ENCODE measurements around the gene HSD17B12.
"Not testable (repeated sequence)": the region's sequence is repeated elsewhere in the genome, so short reads cannot be mapped to it uniquely, and the experiment has no call there.

HSD17B12 gene

DNA sequence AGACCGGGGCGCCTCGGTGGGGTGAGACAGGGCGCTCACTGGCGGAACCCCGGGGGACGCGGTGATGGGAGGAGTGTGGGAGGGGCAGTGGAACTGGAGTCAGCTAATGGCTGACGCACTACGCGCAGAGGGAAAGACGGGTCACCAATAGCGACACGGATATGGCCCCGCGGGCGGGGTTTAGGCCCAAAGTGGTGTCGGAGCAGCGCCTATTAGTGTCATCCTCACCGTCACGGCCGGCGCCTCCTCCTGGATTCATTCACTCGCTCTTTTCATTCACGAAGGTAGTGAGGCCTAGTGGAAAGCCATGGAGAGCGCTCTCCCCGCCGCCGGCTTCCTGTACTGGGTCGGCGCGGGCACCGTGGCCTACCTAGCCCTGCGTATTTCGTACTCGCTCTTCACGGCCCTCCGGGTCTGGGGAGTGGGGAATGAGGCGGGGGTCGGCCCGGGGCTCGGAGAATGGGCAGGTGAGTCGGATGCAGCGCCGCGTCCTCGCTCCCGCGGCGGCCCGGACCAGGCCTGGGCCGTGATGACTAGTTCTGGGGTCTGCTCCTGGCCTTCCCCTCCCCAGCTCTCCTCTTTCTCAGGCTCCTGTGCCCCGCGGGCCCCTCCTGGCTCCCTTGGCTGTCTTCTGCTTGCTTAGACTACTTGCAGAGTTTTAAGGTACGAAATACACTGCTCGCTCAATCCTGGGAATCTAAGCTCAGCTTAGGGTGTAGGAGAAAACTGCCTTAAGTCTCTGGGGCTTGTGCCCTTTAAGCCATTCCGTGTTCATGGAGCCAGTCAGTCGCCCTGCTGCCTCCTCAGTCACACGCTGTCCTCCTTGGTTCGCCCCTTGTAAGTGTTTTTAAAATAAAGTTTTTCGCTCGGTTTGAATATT is at the start of gene HSD17B12:
Gene HSD17B12, plus strand, starts transcription at position 218 of the 880 bp plus-strand sequence. Its CDS starts 90 bp downstream, at position 308.
- peak; percentile 99 for DNase-seq

DNA sequence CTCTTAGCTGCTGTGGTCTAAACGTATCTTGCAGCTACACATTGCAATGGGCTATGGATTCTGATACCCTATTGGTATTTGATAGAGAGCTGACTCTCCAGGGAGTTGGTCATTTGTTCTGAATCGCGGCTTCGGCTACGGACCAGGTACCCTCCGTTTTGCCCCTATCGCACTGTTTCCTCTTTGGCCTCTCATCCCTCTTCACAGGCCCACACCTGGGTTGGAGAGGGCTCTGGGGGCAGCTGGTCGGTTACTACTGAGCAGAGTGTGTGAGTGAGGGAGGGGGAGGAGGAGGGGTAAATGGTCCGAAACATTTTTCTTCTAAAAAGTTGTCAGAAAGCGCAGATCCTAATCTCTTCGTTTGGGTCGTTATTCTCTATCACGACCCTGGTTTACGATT is 48.8 kb upstream of the HSD17B12 start:
- DNase-seq = no peak

DNA sequence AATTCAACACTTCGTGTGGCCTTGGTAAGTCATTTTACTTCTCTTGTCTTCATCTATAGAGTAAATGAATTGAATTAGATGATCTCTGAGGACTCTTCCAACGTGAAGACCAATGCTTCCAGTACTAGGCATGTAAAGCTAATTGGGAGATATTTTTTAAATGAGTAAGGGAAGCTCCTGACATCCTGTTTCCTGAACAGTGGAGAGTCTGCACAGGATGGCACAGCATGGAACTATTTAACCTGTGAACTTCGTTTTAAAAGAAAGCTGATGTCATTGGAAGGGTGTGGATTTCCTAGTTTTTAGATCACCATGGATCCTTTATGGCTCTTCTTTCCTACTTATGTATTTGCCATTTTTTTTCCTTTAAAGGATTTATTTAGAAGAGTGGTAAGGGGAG is 48.4 kb upstream of the HSD17B12 start:
- no peak for DNase-seq

DNA sequence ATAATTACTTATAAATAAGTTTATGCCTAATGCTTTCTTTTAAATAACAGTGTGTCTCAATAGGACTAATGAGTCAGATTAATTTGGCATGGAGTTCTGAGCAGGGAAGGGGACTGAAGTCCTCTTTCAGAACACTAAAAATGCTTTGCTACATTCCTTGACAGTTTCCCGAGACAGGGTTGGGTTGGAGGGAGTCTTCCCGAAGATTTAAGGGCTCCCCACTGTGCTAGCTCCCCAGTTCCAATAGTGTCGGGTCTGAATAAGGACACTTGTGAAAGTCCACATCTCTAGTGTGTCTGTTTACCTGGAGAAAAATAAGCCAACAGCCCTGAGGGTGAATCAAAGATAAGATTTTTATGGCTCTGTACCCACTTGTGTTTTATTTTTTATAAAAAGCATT is 41.8 kb upstream of the HSD17B12 start:
- no peak for DNase-seq

DNA sequence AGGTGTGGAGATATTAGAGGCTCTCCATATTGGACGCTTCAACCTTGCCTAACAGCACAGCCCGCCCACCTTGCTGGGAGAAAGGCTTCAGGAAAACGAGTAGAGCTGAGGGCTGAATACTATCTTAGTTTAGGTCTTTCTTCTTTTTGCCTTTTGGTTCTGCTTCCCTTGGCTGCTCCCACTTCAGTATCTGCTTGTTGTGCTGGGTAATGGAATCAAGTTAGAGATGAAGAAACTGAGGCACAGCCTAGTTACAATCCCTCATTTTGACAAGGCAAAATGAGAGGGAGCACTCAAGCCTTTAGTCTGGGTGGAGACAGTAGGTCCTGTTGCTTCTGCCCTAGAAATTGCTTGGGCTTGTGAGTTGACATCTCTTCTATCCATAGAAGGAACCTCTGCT is 41.3 kb upstream of the HSD17B12 start:
- no peak for DNase-seq

DNA sequence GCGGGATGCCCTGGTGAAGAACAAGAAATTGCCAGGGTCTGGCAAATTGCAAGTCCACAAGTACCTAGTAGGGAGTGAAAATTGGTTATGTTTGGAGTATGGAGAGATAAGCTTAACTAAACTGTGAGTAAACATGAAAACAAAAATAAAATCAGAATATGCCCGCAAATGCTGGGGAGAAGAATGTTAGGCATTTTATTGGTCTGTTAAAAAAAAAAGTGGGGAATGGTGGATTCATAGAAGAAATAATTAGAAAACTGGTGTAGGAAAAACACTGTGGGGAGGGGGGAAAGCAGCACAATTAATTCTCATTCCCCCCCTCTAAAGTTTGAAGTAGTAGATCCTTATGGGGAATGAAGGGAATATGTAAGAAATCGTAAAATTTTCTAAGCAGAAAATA is 40.6 kb upstream of the HSD17B12 start:
- DNase-seq = no peak

DNA sequence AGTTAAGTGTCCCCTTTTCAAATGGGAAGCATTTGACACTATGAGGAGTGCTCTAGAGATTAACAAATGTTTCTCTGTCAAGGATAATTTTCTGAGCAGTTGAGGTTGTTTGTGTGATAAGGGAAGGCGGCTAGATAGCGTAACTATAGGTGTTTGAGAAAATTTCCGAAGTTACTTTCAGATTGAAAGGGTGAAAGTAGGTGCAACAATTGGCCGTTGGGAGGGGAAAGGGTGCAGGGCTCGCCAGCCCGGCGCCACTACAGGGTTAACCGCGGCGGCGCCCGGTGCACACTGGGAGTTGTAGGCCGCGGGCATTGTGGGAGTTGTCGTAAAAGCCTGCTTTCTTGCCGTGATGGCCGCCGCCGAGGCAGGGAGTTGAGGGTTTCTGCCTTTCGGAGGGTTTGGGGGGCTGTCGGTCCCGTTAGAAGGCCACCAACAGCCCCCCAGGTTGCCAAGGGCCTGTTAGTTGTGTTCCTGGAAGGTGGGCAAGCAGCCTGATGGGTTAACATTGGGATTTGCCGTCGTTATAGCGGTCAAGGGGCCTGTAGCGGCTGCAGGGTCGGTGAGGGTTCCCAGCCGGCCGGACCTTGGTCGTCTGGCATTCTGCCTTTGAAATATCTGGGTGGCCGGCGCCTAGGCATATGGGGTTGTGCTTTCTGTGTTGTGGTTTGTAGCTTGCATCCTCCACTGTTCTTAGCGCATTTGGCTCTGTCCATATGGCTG is 36.5 kb upstream of the HSD17B12 start:
- peak; percentile 63 for DNase-seq

DNA sequence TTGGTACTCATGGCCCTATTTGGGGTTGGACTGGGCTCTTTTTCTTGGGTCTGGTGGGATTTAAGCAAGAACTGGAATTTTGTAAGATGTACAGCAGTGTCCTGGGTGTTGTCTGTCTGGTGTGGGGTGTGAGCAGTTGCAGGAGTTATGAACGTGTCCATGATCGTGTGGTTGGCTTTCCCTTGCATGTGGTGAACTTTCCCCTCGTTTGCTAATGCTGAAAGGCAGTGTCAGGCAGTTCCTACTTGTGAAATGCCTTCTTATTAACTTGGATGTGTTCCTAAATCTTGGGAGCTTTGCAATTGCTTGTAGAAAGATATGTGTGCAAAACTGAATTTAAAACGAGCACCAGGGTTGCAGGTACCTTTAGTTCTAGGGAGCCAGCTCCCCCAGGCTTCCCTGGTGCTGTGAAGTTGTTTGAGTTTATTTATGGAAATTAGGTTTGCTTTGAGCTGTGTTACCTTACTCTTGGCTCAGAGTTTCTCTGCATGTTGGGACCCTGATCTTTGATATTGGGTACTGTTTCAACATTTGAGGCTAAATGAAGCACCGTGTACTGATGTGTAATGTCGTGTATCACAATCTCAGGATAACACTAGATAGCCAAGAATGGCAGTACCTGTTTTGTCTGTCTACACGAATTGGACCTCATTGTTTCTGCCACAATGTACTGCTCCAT is 35.8 kb upstream of the HSD17B12 start:
- no peak for DNase-seq

DNA sequence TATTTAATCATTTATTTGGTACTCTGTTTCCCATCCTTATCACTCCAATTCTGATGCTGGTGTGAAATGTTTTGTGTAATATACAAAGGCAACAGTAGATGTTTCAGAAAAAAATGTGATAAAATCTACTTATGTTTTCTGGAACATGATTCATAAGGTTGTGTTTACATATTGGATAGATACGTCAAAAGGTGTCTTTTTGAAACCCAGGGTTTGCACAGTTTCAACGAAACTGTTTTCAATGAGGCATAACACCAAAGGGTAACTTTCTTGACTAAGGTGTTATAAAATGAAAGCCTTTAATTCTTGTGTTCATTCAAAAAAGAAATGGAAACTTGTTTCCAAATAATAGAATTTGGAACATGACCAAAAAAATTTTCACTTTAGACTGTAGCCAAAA is 33.8 kb upstream of the HSD17B12 start:
- no peak for DNase-seq

DNA sequence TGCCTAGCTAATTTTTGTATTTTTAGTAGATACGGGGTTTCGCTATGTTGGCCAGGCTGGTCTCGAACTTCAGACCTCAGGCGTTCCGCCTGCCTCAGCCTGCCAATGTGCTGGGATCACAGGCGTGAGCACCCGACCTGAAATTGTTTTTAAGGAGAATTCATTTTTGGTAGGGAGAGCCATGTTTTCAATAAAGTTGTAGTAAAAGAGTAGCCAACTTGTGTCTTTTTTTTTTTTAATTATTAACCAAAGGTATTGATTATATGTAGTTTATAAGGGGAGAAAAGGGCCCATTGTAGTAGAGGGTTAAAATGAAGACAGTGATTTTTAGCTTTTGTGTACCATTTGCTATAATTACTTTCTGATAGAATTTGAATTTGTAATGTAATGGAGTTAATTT is 31.6 kb upstream of the HSD17B12 start:
- no peak for DNase-seq

DNA sequence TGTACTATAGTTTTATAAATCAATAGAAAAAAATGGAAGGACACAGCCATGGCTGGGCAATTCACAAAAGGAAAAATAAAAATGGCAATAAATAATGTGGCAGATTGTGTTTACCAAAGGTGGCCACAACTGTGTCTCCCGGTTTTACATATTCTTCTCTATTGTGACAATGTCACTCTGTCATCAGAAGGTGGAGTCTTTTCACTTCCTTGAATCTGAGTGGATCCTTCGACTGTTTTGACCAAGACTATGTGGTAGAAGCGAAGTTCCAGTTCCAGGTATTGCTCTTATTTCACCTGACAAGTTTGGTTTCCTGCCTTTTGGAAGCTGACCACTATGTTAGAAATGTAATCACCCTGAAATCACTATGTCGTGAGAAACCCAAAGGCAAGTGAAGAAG is 31.0 kb upstream of the HSD17B12 start:
- DNase-seq = no peak

DNA sequence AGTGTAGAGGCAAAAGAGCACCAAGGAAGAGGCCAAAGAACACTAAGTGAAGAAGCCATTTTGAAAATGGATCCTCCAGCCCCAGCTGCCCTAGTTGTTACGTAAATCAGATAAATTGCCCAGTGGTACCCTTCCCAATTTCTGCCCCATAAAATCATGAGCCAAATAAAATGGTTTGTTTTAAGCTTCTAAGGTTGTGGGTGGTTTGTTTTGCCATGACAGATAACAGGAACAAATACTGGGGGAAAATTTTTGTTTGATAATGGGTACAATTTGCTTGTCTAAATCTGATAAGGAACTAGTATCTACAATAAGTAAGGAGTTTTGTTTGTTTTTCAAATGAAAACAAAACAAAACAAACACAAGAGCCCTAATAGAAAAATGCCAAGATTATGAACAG is 30.6 kb upstream of the HSD17B12 start:
- DNase-seq = no peak

DNA sequence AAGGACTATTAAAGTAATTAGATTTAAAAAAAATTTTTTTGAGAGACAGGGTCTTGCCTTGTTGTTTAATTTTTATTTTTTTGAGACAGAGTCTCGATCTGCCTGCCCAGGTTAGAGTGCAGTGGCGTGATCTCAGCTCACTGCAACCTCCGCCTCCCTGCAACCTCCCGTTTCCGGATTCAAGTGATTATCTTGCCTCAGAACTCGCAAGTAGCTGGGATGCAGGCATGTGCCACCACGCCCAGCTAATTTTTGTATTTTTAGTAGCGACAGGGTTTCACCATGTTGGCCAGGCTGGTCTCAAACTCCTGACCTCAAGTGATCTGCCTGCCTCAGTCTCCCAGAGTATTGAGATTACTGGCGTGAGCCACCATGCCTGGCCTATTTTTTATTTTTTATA is 17.5 kb upstream of the HSD17B12 start:
- not testable (repeated sequence) for DNase-seq

DNA sequence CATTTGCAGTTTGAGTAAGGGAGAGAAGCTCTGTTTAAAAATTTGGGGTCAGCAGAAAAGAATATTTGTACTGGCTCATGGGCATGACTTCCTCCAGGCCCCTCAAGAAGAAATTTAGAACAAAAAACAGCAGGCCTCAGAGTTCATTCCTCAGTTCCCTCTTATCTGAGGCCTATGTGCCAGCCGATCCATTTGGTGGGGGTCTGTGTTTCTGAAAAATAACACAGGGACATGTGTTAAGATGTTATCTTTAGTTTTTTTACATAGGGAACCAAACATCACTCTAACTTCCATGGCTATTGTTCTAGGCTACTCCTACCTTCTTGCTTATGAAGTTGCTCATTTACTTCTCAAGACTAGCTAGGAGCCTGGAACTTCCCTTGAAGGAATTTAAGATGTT is 16.2 kb upstream of the HSD17B12 start:
- no peak for DNase-seq

DNA sequence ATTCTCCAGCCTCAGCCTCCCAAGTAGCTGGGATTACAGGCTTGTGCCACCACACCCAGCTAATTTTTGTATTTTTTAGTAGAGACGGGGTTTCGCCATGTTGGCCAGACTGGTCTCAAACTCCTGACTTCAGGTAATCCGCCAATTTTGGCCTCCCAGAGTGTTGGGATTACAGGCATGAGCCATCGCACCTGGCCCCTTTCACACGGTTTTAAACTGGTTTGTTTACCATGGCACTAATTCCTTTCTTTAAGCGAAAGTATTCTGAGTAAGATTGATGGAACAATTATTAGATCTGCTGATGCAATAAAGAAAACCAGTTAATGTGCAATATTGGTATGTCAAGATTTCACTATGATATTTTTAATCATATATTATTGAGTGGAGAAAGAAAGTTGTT is 9.3 kb upstream of the HSD17B12 start:
- DNase-seq = not testable (repeated sequence)

DNA sequence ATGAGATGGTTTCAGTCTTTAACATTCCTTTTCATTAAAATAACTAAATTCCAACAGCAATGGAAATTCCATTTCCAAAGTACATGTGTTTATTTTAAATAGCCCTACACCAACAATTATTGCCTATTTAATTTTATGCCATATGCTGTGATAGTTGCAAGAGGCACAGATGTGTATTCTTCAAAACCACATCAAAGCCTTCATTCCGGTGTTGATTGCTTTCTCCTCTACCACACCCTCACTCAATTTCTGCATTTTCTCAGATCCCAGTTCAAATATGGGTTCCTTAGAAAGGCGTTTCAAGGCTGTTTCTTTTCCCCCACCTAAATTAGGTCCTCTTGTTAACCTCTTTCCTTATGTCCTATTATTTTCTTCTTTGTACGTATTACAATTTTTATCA is 6.0 kb upstream of the HSD17B12 start:
- no peak for DNase-seq

DNA sequence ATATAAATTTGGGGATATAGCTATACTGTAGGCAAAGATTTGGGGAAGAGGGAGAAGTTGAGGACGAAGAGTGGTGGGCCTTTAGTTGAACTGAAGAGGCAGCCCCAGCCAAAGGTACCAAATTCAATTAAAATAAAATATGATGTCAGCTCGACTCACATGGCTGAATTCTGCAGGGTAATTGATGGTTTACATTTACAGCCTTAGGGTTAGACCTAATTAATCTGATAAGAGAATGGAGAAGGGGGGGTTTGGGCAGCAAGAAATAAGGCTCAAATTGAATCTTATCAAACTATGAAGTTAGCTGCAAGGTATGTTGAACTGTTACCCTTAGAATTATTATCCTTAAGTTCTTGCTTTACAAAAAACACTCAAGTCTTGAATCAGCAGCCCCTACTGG is 3.6 kb upstream of the HSD17B12 start:
- no peak for DNase-seq

DNA sequence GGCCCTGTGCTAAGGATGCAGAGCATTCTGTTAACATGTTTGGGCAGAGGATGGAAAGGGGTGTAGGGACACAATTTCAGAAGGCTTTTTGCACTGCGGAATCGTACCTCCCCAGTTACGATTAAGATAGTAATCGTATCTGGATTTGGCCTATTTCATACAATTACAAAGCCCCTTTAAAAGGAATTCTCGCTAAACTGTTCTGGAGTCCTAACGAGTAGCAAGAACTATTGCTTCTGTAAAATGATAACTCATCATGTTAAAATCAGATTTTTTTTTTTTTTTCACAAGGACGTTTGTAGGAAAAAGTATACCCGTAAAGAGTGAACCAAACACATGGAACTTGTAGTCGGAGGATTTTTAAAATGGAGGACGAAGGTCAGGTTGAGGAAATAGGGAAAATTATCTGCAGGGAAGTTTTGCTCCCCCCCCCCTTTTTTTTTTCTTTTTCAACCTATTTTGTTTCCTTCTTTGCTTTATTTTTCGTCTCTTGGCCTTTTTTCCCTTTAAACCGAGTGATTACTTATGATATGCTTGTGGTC is 934 bp downstream of the HSD17B12 start:
- DNase-seq = no peak

DNA sequence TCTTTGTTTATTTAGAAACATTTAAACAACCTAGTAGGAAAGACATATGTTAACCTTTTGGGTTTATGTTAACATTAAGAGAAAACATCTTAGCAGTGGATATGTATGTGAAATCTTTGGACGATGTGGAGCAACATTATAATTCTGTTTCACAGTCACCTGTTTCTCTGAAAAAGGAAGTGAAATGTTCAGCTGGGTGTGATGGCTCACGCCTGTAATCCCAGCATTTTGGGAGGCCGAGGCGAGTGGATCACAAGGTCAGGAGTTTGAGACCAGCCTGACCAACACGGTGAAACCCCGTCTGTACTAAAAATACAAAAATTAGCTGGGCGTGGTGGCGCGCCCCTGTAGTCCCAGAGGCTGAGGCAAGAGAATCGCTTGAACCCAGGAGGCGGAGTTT is 1.5 kb downstream of the HSD17B12 start:
- not testable (repeated sequence) for DNase-seq

DNA sequence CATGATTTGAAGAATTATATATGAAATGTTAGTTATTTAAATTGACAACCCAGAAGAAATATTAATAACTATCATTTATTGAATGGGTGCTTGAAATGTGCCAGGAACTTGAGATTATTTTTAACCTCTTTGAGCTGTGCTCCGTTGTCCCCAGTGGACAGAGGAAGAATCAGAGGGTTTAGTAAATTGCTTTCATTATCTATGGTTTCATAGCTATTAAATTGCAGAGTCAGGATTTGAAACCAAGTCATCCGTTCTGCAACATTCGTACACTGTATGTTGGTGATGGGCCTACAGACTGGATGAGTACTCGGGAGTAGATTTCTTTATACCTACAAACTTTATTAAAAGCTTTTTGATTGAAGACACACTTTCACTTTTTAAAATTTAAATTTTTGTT is 4.9 kb downstream of the HSD17B12 start:
- no peak for DNase-seq

DNA sequence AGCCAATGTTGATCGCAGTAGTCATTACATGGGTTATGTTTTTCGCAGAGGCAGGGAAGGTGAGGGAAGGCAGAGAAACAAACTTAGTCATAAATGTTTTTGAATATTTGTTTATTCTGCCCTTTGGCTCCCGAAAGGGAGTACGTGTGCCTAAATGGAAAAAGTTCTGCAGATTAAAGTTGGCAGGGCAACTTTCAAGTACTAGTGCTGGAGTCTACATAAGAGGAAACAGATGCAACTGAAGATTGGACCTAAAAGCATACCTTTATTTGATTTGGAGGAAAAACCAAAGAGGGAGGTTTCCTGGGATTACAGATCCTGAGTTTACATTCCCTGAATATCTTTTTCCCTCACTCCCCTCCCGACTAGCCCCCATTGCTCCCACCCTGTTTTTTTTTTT is 5.7 kb downstream of the HSD17B12 start:
- DNase-seq = no peak

DNA sequence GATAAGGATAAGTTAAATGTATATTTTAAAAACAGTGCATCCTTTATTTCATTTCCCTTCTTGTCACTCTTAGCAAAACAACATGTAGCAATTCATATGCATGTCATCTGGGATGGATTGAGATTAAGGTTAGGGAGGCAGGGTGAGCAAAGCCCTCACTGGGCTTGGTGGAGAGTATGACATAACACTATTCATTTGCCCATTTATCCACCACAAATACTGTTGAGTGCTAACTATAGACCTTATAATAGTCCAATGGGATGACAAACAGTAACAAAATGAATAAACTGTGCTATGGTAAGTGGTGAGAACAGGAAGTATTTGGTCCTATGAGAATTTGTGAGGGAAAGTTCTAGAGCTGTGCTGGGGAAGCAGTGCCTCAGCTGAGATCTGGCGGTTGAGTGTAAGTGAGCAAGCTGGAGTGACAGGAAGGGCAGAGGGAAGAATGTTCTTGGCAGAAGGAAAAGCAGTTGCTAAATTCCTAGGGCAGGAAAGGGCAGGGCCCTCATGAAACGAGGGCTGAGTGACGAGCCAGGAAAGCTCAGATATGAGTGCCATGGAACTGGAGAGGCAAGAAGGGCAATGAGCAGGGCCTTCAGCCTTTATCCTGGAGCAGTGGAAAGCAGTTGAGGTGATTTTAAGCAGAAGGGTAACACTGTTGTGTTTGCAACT is 6.7 kb downstream of the HSD17B12 start:
- no peak for DNase-seq

DNA sequence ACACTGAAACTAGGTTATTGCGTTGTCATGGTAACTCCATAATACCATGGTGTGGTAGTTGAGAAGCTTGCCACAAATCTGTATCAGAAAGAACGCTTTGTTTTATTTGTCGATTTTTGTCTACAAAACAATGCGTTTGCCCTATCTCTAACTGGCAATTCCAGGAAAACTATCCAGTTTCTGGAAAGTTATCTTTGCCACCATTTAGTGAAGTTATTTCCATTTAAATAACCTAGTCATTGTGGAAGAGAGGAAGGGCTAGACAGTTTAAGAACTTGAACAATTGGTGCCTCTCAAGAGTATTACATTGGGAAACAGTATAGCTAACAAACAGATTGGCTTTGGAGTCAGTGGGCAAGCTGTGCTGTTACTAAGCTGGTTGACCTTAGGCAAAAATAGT is 7.9 kb downstream of the HSD17B12 start:
- no peak for DNase-seq
